Measurements from ENCODE around the gene ERGIC1. TPM values are rescaled to one million over a fixed set of nuclear protein-coding genes. Genes with fewer than 3 reads are reported as not detected.

The ERGIC1 gene
- total and polyA plus RNA-seq, 2 of the 8 experiments (the other 6 are each of a cell fraction or from before 2014, with no cell fraction given): 95.3 to 106 TPM

DNA sequence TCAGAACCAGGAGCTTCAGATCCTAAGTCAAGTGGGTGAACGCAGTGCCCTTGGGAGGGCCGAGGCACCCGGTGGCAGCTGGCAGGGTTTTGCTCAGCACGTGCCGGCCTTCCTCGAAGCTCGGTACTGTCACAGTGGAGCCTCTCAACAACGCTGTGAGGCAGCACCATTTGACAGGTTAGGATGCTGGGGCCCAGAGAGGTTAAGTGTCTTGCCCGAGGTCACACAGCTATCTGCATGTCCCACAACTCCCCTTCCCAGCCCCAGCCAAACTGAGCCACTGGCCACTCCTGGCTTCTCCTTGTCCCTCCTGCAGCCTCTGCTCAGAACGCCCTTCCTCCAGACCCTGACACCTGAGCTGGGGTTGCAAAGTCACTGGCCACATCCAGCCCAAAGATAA lies 81.5 kb downstream of the ERGIC1 start:
- Histone ChIP-seq H2AK5ac (ENCODE audit: low read depth, low read length) (no peak overlapping the region), H2BK12ac (ENCODE audit: low read depth, low read length) (no peak overlapping the region), H3K18ac (ENCODE audit: extremely low read depth, low read length) (no peak overlapping the region), H3K27me3 (replicated peaks in 1 of 4; ENCODE audit: control insufficient read depth in 3 of 4, extremely low read depth in 1 of 4, insufficient read depth in 3 of 4, low read length in 3 of 4) (no peaks in the 10 kb centered on the region), H4K5ac (ENCODE audit: insufficient read length, low read depth, low read length) (no peak overlapping the region), H3K27ac (ENCODE audit: low read depth, low read length) (no peak overlapping the region), H4K20me1 (replicated peaks in 1 of 2; ENCODE audit: control insufficient read depth in 1 of 2, insufficient read depth in 2 of 2, low read length in 2 of 2) (peaks cover 5 to 6% of the 10 kb centered on the region in 2 experiments), H2BK15ac (ENCODE audit: low read length) (no peak overlapping the region), H3K9ac (replicated peaks in 1 of 4; ENCODE audit: extremely low read depth in 1 of 4, low read depth in 3 of 4, low read length in 3 of 4) (no peak overlapping the region), H3K23ac (ENCODE audit: insufficient read length) (no peak overlapping the region), H2BK120ac (replicated peaks; ENCODE audit: low read depth, low read length) (no peak overlapping the region), H4K91ac (replicated peaks; ENCODE audit: insufficient read length, low read length) (no peak overlapping the region), H4K8ac (ENCODE audit: extremely low read depth, insufficient read depth, low read length) (no peak overlapping the region), H3K56ac (replicated peaks; ENCODE audit: insufficient read length, low read depth, low read length) (no peak overlapping the region), H2BK20ac (ENCODE audit: low read length) (no peak overlapping the region), H3K4ac (replicated peaks; ENCODE audit: insufficient read length, low read depth, low read length) (no peak overlapping the region), H3K36me3 (ENCODE audit: control insufficient read depth in 2 of 4, insufficient read depth in 4 of 4, low read length in 3 of 4) (peaks cover 16 to 55% (median 27%) of the 10 kb centered on the region in 4 experiments), H3K4me2 (ENCODE audit: insufficient read depth in 1 of 2, low read depth in 2 of 2, low read length in 2 of 2) (no peak overlapping the region), H3K14ac (ENCODE audit: insufficient read length) (no peak overlapping the region), H3K9me3 (ENCODE audit: insufficient read depth in 2 of 2, low read depth in 1 of 2, low read length in 1 of 2) (no peaks in the 10 kb centered on the region), H3K23me2 (ENCODE audit: low read depth, low read length) (no peaks in the 10 kb centered on the region), H3K4me3 (ENCODE audit: extremely low read depth in 1 of 4, insufficient read depth in 2 of 4, low read depth in 3 of 4, low read length in 4 of 4) (no peak overlapping the region), H3K79me1 (ENCODE audit: low read depth, low read length) (no peaks in the 10 kb centered on the region), H2BK5ac (ENCODE audit: low read depth, low read length) (no peak overlapping the region), H3K79me2 (ENCODE audit: control insufficient read depth in 1 of 2, insufficient read depth in 2 of 2, low read length in 2 of 2) (no peaks in the 10 kb centered on the region), H2AFZ (ENCODE audit: low read length) (no peak overlapping the region), H3K4me1 (replicated peaks in 1 of 4; ENCODE audit: control insufficient read depth in 3 of 4, insufficient read depth in 4 of 4, low read length in 3 of 4) (no peaks in the 10 kb centered on the region; a peak in 1 of 7 replicates)
- no peak for FAIRE-seq
- WGBS, 2 experiments (ENCODE audit: extremely low coverage in 1 of 2, insufficient coverage in 1 of 2, insufficient read length in 1 of 2, insufficient replicate concordance in 2 of 2, low coverage in 1 of 2, low lambda C conversion rate in 2 of 2, missing lambda C conversion rate in 1 of 2): 93% methylated on average over 10 of the region's 10 CpGs; no CpG with 5 or more reads in 1 of the 2 experiments
- DNase-seq (ENCODE audit: low read depth in 1 of 2, low spot score in 2 of 2): no peak
- CTCF ChIA-PET (ENCODE audit: partially characterized antibody): interaction anchor here (0.6 to 1.4 kb wide), 5 partner anchors 10 to 23 kb away, joined by 3 read pairs; no protein-coding TSS in a partner anchor
- POLR2A ChIA-PET (ENCODE audit: partially characterized antibody): interaction anchor here (1.1 to 1.8 kb wide), 2 partner anchors 9 to 10 kb away, joined by 3 to 6 read pairs; no protein-coding TSS in a partner anchor
- TF ChIP-seq FOSL1 (IDR thresholded peaks at IDR 0.05; ENCODE audit: insufficient read depth, low read depth, low read length): no peak
- no peak for TF ChIP-seq CBX5 (IDR thresholded peaks at IDR 0.05; ENCODE audit: low read depth, low read length)
- TF ChIP-seq, protein P1, sequence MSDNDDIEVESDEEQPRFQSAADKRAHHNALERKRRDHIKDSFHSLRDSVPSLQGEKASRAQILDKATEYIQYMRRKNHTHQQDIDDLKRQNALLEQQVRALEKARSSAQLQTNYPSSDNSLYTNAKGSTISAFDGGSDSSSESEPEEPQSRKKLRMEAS (IDR thresholded peaks at IDR 0.05): no peak
- no peak for TF ChIP-seq SIN3A (conservative IDR thresholded peaks at IDR 0.05 in 1 of 2, IDR thresholded peaks at IDR 0.05 in 1 of 2; ENCODE audit: low read depth in 1 of 2, low read length in 2 of 2)
- no peak for TF ChIP-seq TCF12 (IDR thresholded peaks at IDR 0.05; ENCODE audit: low read depth, low read length)
- no peak for TF ChIP-seq CTBP2 (IDR thresholded peaks at IDR 0.05; ENCODE audit: borderline replicate concordance, insufficient read depth, insufficient read length, low read length)
- no peak for TF ChIP-seq SRF (IDR thresholded peaks at IDR 0.05; ENCODE audit: low read depth, low read length)
- TF ChIP-seq CHD2 (IDR thresholded peaks at IDR 0.05; ENCODE audit: low read length): no peak
- no peak for TF ChIP-seq HDAC6 (IDR thresholded peaks at IDR 0.05; ENCODE audit: low read depth, low read length)
- no peak for TF ChIP-seq BACH1 (IDR thresholded peaks at IDR 0.05; ENCODE audit: low read length)
